ENCODE results near the gene DRD2. TPM values are rescaled to one million over a fixed set of nuclear protein-coding genes. Genes with fewer than 3 reads are reported as not detected.

DRD2 gene
- total RNA-seq, 2 experiments from 2014 or later = not detected

GRCh38 chr11:113376156-113376555, 99.0 kb downstream of the DRD2 start:
- Histone ChIP-seq H3K36me3 (ENCODE audit: insufficient read depth, low read length) (no peaks in the 10 kb centered on the region), H2AFZ (ENCODE audit: low read length) (no peak overlapping the region), H3K4me2 (ENCODE audit: low read length) (no peak overlapping the region), H3K9me2 (ENCODE audit: insufficient read depth, low read length) (no peaks in the 10 kb centered on the region), H3K27ac (ENCODE audit: low read depth, low read length, poor library complexity, severe bottlenecking) (no peak overlapping the region), H3K79me2 (ENCODE audit: insufficient read depth, low read depth, low read length) (no peaks in the 10 kb centered on the region), H3K4me1 (ENCODE audit: insufficient read depth, low read length, poor library complexity, severe bottlenecking) (no peaks in the 10 kb centered on the region), H4K20me1 (ENCODE audit: insufficient read depth, low read length) (no peaks in the 10 kb centered on the region), H3K9me3 (ENCODE audit: low read length) (no peaks in the 10 kb centered on the region), H3K4me3 (ENCODE audit: low read depth, low read length, poor library complexity, severe bottlenecking) (no peak overlapping the region)
- TF ChIP-seq EZH2phosphoT487 (IDR thresholded peaks at IDR 0.05; ENCODE audit: borderline replicate concordance, low read depth, low read length) (no peak), CTCF (conservative IDR thresholded peaks at IDR 0.05; ENCODE audit: low read length) (no peak)
- no TSS peak for BruUV-seq (replicated peaks)
- no peak for DNase-seq (ENCODE audit: low spot score)
- intact Hi-C loops (cut with micrococcal nuclease; ENCODE audit: unreplicated experiment) = no loop called here
- CTCF ChIA-PET (ENCODE audit: unreplicated experiment) = no interaction called here
- POLR2A ChIA-PET = no interaction called here

GRCh38 chr11:113375402-113375801, 99.8 kb downstream of the DRD2 start:
- intact Hi-C loops (cut with micrococcal nuclease; ENCODE audit: unreplicated experiment) = no loop called here
- no peaks in the 10 kb centered on the region for H3K4me1 ChIP-seq (ENCODE audit: insufficient read depth, low read length, poor library complexity, severe bottlenecking)
- no peak overlapping the region for H3K4me2 ChIP-seq (ENCODE audit: low read length)
- TF ChIP-seq EZH2phosphoT487 (IDR thresholded peaks at IDR 0.05; ENCODE audit: borderline replicate concordance, low read depth, low read length) (no peak), CTCF (conservative IDR thresholded peaks at IDR 0.05; ENCODE audit: low read length) (no peak)
- no peaks in the 10 kb centered on the region for H3K9me2 ChIP-seq (ENCODE audit: insufficient read depth, low read length)
- no peaks in the 10 kb centered on the region for H3K9me3 ChIP-seq (ENCODE audit: low read length)
- H3K4me3 ChIP-seq (ENCODE audit: low read depth, low read length, poor library complexity, severe bottlenecking) = no peak overlapping the region
- POLR2A ChIA-PET = no interaction called here
- H3K36me3 ChIP-seq (ENCODE audit: insufficient read depth, low read length) = no peaks in the 10 kb centered on the region
- H3K27ac ChIP-seq (ENCODE audit: low read depth, low read length, poor library complexity, severe bottlenecking) = no peak overlapping the region
- H4K20me1 ChIP-seq (ENCODE audit: insufficient read depth, low read length) = no peaks in the 10 kb centered on the region
- H2AFZ ChIP-seq (ENCODE audit: low read length) = no peak overlapping the region
- no peak for DNase-seq (ENCODE audit: low spot score)
- no peaks in the 10 kb centered on the region for H3K79me2 ChIP-seq (ENCODE audit: insufficient read depth, low read depth, low read length)
- CTCF ChIA-PET (ENCODE audit: unreplicated experiment) = no interaction called here
- no TSS peak for BruUV-seq (replicated peaks)

GRCh38 chr11:113373981-113374560, 101.1 kb downstream of the DRD2 start:
- no peak for TF ChIP-seq CTCF (conservative IDR thresholded peaks at IDR 0.05; ENCODE audit: low read length)
- TF ChIP-seq EZH2phosphoT487 (IDR thresholded peaks at IDR 0.05; ENCODE audit: borderline replicate concordance, low read depth, low read length) = no peak
- Histone ChIP-seq H3K4me3 (ENCODE audit: low read depth, low read length, poor library complexity, severe bottlenecking) (no peak overlapping the region), H3K4me2 (ENCODE audit: low read length) (no peak overlapping the region), H3K9me3 (ENCODE audit: low read length) (no peaks in the 10 kb centered on the region), H3K27ac (ENCODE audit: low read depth, low read length, poor library complexity, severe bottlenecking) (no peak overlapping the region), H4K20me1 (ENCODE audit: insufficient read depth, low read length) (no peaks in the 10 kb centered on the region), H2AFZ (ENCODE audit: low read length) (no peak overlapping the region), H3K79me2 (ENCODE audit: insufficient read depth, low read depth, low read length) (no peaks in the 10 kb centered on the region), H3K4me1 (ENCODE audit: insufficient read depth, low read length, poor library complexity, severe bottlenecking) (no peaks in the 10 kb centered on the region), H3K36me3 (ENCODE audit: insufficient read depth, low read length) (no peaks in the 10 kb centered on the region), H3K9me2 (ENCODE audit: insufficient read depth, low read length) (no peaks in the 10 kb centered on the region)
- DNase-seq (ENCODE audit: low spot score) = no peak
- BruUV-seq (replicated peaks) = no TSS peak
- CTCF ChIA-PET (ENCODE audit: unreplicated experiment) = no interaction called here
- POLR2A ChIA-PET = no interaction called here
- intact Hi-C loops (cut with micrococcal nuclease; ENCODE audit: unreplicated experiment) = no loop called here

Measured in OCI-LY7 (cell line).